ENCODE results near the gene KCNIP3.

GRCh38 chr2:95311815-95312542 is 14.8 kb downstream of the KCNIP3 start:
- TF ChIP-seq CTCF (IDR thresholded peaks at IDR 0.05) = no peak
- TF ChIP-seq EZH2phosphoT487 (IDR thresholded peaks at IDR 0.05) = no peak

Measured in neural progenitor cell (in vitro differentiated cells).